Erythroblast (primary cell): ENCODE data around the gene GGACT.

Experiments used
- GATA1 ChIP-seq: IDR thresholded peaks from 2 replicates; pipeline ENCODE4 v1.6.1; 2011; ENCODE audit warnings: low read depth, mild to moderate bottlenecking, control low read depth, low read length, moderate library complexity
- POLR2A ChIP-seq: IDR thresholded peaks from 2 replicates; pipeline ENCODE4 v1.6.1; 2011; ENCODE audit warnings: mild to moderate bottlenecking, low read length

GRCh38 chr13:100480676-100481075, 107.9 kb downstream of the GGACT start:
- TF ChIP-seq POLR2A (no peak), GATA1 (no peak)
